ENCODE measurements around the gene MYO10.

The MYO10 gene

GRCh38 chr5:16612007-16612406, 324.1 kb downstream of the MYO10 start:
- Histone ChIP-seq H3K4me1 (ENCODE audit: low read length) (peaks cover 6% of the 10 kb centered on the region), H3K9me3 (ENCODE audit: insufficient read depth, low read length) (no peaks in the 10 kb centered on the region), H3K4me3 (ENCODE audit: low read length) (no peak overlapping the region), H3K27ac (ENCODE audit: low read length) (no peak overlapping the region), H4K20me1 (ENCODE audit: insufficient read depth, low read length) (no peaks in the 10 kb centered on the region), H3K79me2 (ENCODE audit: low read length) (no peaks in the 10 kb centered on the region), H3K4me2 (ENCODE audit: low read length) (no peak overlapping the region), H3K9ac (ENCODE audit: low read length) (no peak overlapping the region), H3K36me3 (replicated peaks; ENCODE audit: low read depth, low read length) (no peaks in the 10 kb centered on the region), H3K27me3 (ENCODE audit: low read depth, low read length) (no peaks in the 10 kb centered on the region), H2AFZ (ENCODE audit: low read depth, low read length) (no peak overlapping the region)
- TF ChIP-seq CTCF (IDR thresholded peaks at IDR 0.05; ENCODE audit: low read depth, low read length) (no peak), EZH2phosphoT487 (IDR thresholded peaks at IDR 0.05; ENCODE audit: low read depth) (no peak)

All from OCI-LY3 (cell line).